HUES64 (cell line): ENCODE data around the gene ARSG.

ENCODE experiments used
- H3K27ac ChIP-seq: 2 replicates; pipeline ENCODE4 v1.7.0; 2013; ENCODE audit warnings: low read depth, low read length, inconsistent platforms
- H3K27me3 ChIP-seq: 2 replicates; pipeline ENCODE4 v1.6.1; 2013; ENCODE audit warnings: mild to moderate bottlenecking, low read length; ENCODE audit not compliant: insufficient read depth
- H3K36me3 ChIP-seq: 2 replicates; pipeline ENCODE4 v1.6.1; 2013; ENCODE audit warnings: mild to moderate bottlenecking, low read length; ENCODE audit not compliant: insufficient read depth
- H3K4me1 ChIP-seq: 2 replicates; pipeline ENCODE4 v1.6.1; 2013; ENCODE audit warnings: mild to moderate bottlenecking, low read length, moderate library complexity; ENCODE audit not compliant: insufficient read depth
- H3K4me3 ChIP-seq: 2 replicates; pipeline ENCODE4 v1.5.1; 2013; ENCODE audit warnings: mild to moderate bottlenecking, low read length, moderate library complexity
- H3K9ac ChIP-seq: 2 replicates; pipeline ENCODE4 v1.6.1; 2013; ENCODE audit warnings: mild to moderate bottlenecking, low read depth, low read length
- H3K9me3 ChIP-seq: 2 replicates; pipeline ENCODE4 v1.6.1; 2013; ENCODE audit warnings: low read depth, low read length; ENCODE audit not compliant: insufficient read depth
- WGBS: fragments of 150-250, 120-280 bp; methylation state at CpG from one replicate; pipeline ENCODE4 v1.1.7; 2013; ENCODE audit warnings: missing lambda C conversion rate; 5-methylcytosine and 5-hydroxymethylcytosine counted together

ARSG gene

GRCh38 chr17:68389041-68389440 lies 97.7 kb downstream of the ARSG start:
- no peak overlapping the region for H3K27ac ChIP-seq
- 68% methylated on average over 6 of the region's 7 CpGs for WGBS
- no peaks in the 10 kb centered on the region for H3K9me3 ChIP-seq
- H3K4me3 ChIP-seq: no peak overlapping the region
- no peaks in the 10 kb centered on the region for H3K36me3 ChIP-seq
- H3K27me3 ChIP-seq: no peaks in the 10 kb centered on the region
- no peak overlapping the region for H3K9ac ChIP-seq
- no peaks in the 10 kb centered on the region for H3K4me1 ChIP-seq

GRCh38 chr17:68390888-68391545 lies 99.7 kb downstream of the ARSG start:
- Histone ChIP-seq H3K9me3 (peaks cover 7% of the 10 kb centered on the region), H3K4me3 (no peak overlapping the region), H3K27ac (no peak overlapping the region), H3K9ac (no peak overlapping the region), H3K27me3 (no peaks in the 10 kb centered on the region), H3K4me1 (no peaks in the 10 kb centered on the region), H3K36me3 (no peaks in the 10 kb centered on the region)
- WGBS: 90% methylated on average over 11 of the region's 11 CpGs

GRCh38 chr17:68391561-68392268 lies 100.4 kb downstream of the ARSG start:
- Histone ChIP-seq H3K27ac (no peak overlapping the region), H3K4me3 (no peak overlapping the region), H3K27me3 (no peaks in the 10 kb centered on the region), H3K9ac (no peak overlapping the region), H3K36me3 (no peaks in the 10 kb centered on the region), H3K4me1 (no peaks in the 10 kb centered on the region), H3K9me3 (peaks cover 7% of the 10 kb centered on the region)
- WGBS: 96% methylated on average over 16 of the region's 16 CpGs

GRCh38 chr17:68394608-68395331 lies 103.5 kb downstream of the ARSG start:
- no peak overlapping the region for H3K27ac ChIP-seq
- H3K4me1 ChIP-seq: no peaks in the 10 kb centered on the region
- WGBS: 88% methylated on average over 12 of the region's 12 CpGs
- no peak overlapping the region for H3K4me3 ChIP-seq
- no peaks in the 10 kb centered on the region for H3K27me3 ChIP-seq
- no peaks in the 10 kb centered on the region for H3K36me3 ChIP-seq
- no peak overlapping the region for H3K9ac ChIP-seq
- peaks cover 7% of the 10 kb centered on the region for H3K9me3 ChIP-seq

GRCh38 chr17:68396226-68397107 lies 105.2 kb downstream of the ARSG start:
- Histone ChIP-seq H3K4me3 (no peak overlapping the region), H3K36me3 (no peaks in the 10 kb centered on the region), H3K27ac (no peak overlapping the region), H3K9me3 (peaks cover 7% of the 10 kb centered on the region), H3K9ac (no peak overlapping the region), H3K4me1 (no peaks in the 10 kb centered on the region), H3K27me3 (no peaks in the 10 kb centered on the region)
- 90% methylated on average over 10 of the region's 10 CpGs for WGBS

GRCh38 chr17:68397108-68397536 lies 105.8 kb downstream of the ARSG start:
- H3K9me3 ChIP-seq: peaks cover 7% of the 10 kb centered on the region
- H3K36me3 ChIP-seq: no peaks in the 10 kb centered on the region
- no peak overlapping the region for H3K9ac ChIP-seq
- H3K4me1 ChIP-seq: no peaks in the 10 kb centered on the region
- H3K27me3 ChIP-seq: no peaks in the 10 kb centered on the region
- H3K27ac ChIP-seq: no peak overlapping the region
- H3K4me3 ChIP-seq: no peak overlapping the region
- WGBS: 94% methylated on average over 7 of the region's 7 CpGs

- WGBS: 32% methylated on average over 11 of the region's 11 CpGs
- H3K36me3 ChIP-seq: no peaks in the 10 kb centered on the region
- peaks cover 7% of the 10 kb centered on the region for H3K9me3 ChIP-seq
- H3K9ac ChIP-seq: no peak overlapping the region
- H3K27ac ChIP-seq: no peak overlapping the region
- H3K4me3 ChIP-seq: no peak overlapping the region
- no peaks in the 10 kb centered on the region for H3K27me3 ChIP-seq
- no peaks in the 10 kb centered on the region for H3K4me1 ChIP-seq
These were observed 107.7 kb downstream of the ARSG start for GRCh38 chr17:68398691-68399637.

- no peak overlapping the region for H3K27ac ChIP-seq
- no peak overlapping the region for H3K9ac ChIP-seq
- H3K4me3 ChIP-seq: no peak overlapping the region
- H3K9me3 ChIP-seq: peaks cover 4% of the 10 kb centered on the region
- H3K36me3 ChIP-seq: no peaks in the 10 kb centered on the region
- H3K4me1 ChIP-seq: no peaks in the 10 kb centered on the region
- no peaks in the 10 kb centered on the region for H3K27me3 ChIP-seq
- WGBS: 89% methylated on average over 19 of the region's 19 CpGs
These were observed 108.5 kb downstream of the ARSG start for GRCh38 chr17:68399638-68400403.

GRCh38 chr17:68400404-68400735 lies 109.1 kb downstream of the ARSG start:
- H3K9me3 ChIP-seq: peaks cover 7% of the 10 kb centered on the region; the same call in 1 of the 2 replicates
- H3K27me3 ChIP-seq: no peaks in the 10 kb centered on the region
- H3K27ac ChIP-seq: no peak overlapping the region
- no peaks in the 10 kb centered on the region for H3K4me1 ChIP-seq
- WGBS: 98% methylated on average over 4 of the region's 4 CpGs
- H3K36me3 ChIP-seq: no peaks in the 10 kb centered on the region
- no peak overlapping the region for H3K9ac ChIP-seq
- H3K4me3 ChIP-seq: no peak overlapping the region
